Measurements from ENCODE around the gene CSGALNACT2. TPM values are rescaled to one million over a fixed set of nuclear protein-coding genes. Genes with fewer than 3 reads are reported as not detected.

CSGALNACT2 gene
- total RNA-seq, 1 experiment from 2014 or later, result 5.1 TPM

- H3K4me1 Mint-ChIP-seq, result no peaks in the 10 kb centered on the region
- H3K4me3 Mint-ChIP-seq, result no peak overlapping the region
- DNase-seq (ENCODE audit: low spot score), result no peak
- H3K36me3 Mint-ChIP-seq, result no peaks in the 10 kb centered on the region
- CTCF ChIA-PET, result no interaction called here
- H3K9me3 Mint-ChIP-seq, result no peaks in the 10 kb centered on the region
- no peak for ATAC-seq
- H3K27me3 Mint-ChIP-seq (ENCODE audit: low read depth), result no peaks in the 10 kb centered on the region
- no peak overlapping the region for H3K27ac Mint-ChIP-seq
- TF ChIP-seq SMAD3 (CRISPR knock-in tag; IDR thresholded peaks at IDR 0.05; ENCODE audit: borderline replicate concordance), result no peak
- TF ChIP-seq ZNF219 (CRISPR knock-in tag; IDR thresholded peaks at IDR 0.05; ENCODE audit: borderline replicate concordance), result no peak
- no peak for TF ChIP-seq JUN (CRISPR knock-in tag; IDR thresholded peaks at IDR 0.05)
- no peak for TF ChIP-seq GABPB1 (CRISPR knock-in tag; IDR thresholded peaks at IDR 0.05)
- no peak for TF ChIP-seq NFYB (CRISPR knock-in tag; conservative IDR thresholded peaks at IDR 0.05; ENCODE audit: low read depth)
- no peak for TF ChIP-seq MAX (CRISPR knock-in tag; IDR thresholded peaks at IDR 0.05)
- TF ChIP-seq USF1 (CRISPR knock-in tag; IDR thresholded peaks at IDR 0.05), result no peak
- TF ChIP-seq FOXJ3 (CRISPR knock-in tag; IDR thresholded peaks at IDR 0.05; ENCODE audit: borderline replicate concordance), result no peak
- no peak for TF ChIP-seq ZNF232 (CRISPR knock-in tag; IDR thresholded peaks at IDR 0.05)
- no peak for TF ChIP-seq ELF4 (CRISPR knock-in tag; IDR thresholded peaks at IDR 0.05; ENCODE audit: low read depth)
- no peak for TF ChIP-seq ZBTB43 (CRISPR knock-in tag; IDR thresholded peaks at IDR 0.05)
- TF ChIP-seq FOXK1 (CRISPR knock-in tag; IDR thresholded peaks at IDR 0.05), result no peak
- no peak for TF ChIP-seq ZNF671 (CRISPR knock-in tag; IDR thresholded peaks at IDR 0.05)
- TF ChIP-seq ZNF423 (CRISPR knock-in tag; IDR thresholded peaks at IDR 0.05), result no peak
- no peak for TF ChIP-seq ATF6 (CRISPR knock-in tag; IDR thresholded peaks at IDR 0.05)
- TF ChIP-seq ZNF138 (CRISPR knock-in tag; conservative IDR thresholded peaks at IDR 0.05), result no peak
- no peak for TF ChIP-seq ZSCAN18 (CRISPR knock-in tag; IDR thresholded peaks at IDR 0.05)
- TF ChIP-seq SMAD4 (CRISPR knock-in tag; IDR thresholded peaks at IDR 0.05), result no peak
- TF ChIP-seq ERG (CRISPR knock-in tag; IDR thresholded peaks at IDR 0.05), result no peak
- no peak for TF ChIP-seq ZNF532 (CRISPR knock-in tag; IDR thresholded peaks at IDR 0.05; ENCODE audit: borderline replicate concordance)
- POLR2A ChIA-PET, result no interaction called here
These were observed 19.4 kb upstream of the CSGALNACT2 start for GRCh38 chr10:43118631-43119415.
